Activated T-helper 1 cell treated with anti-CD3 and anti-CD28 coated beads, Interleukin-12 subunit alpha, Interleukin-12 subunit beta, Interleukin-2, Interleukin-4 antibody, amounts not matched to agents 30 ng/mL and 10 ng/mL and 1 ng/mL, durations not matched to agents 14 hours and 24 hours and 36 hours (primary cell): Measurements from ENCODE around the gene S100PBP. TPM values are rescaled to one million over a fixed set of nuclear protein-coding genes. Genes with fewer than 3 reads are reported as not detected.

Experiments
- DNase-seq: peaks from one replicate; pipeline ENCODE4 v3.0.0; 2021; ENCODE audit warnings: low spot score
- H3K27ac Mint-ChIP-seq: one replicate; pipeline ENCODE4 v1.8.0; 2021; ENCODE audit warnings: mild to moderate bottlenecking, mixed read lengths
- H3K27me3 Mint-ChIP-seq: one replicate; pipeline ENCODE4 v1.8.0; 2022; ENCODE audit warnings: mild to moderate bottlenecking, moderate library complexity, mixed read lengths; ENCODE audit not compliant: insufficient read depth
- H3K36me3 Mint-ChIP-seq: one replicate; pipeline ENCODE4 v1.8.0; 2021; ENCODE audit warnings: low read depth, mixed read lengths
- H3K4me1 Mint-ChIP-seq: one replicate; pipeline ENCODE4 v1.8.0; 2021; ENCODE audit warnings: low read depth, mixed read lengths
- H3K4me3 Mint-ChIP-seq: one replicate; pipeline ENCODE4 v1.8.0; 2021; ENCODE audit warnings: mild to moderate bottlenecking, moderate library complexity, mixed read lengths
- H3K9me3 Mint-ChIP-seq: one replicate; pipeline ENCODE4 v1.8.0; 2021; ENCODE audit warnings: mixed read lengths
- intact Hi-C: fragments of 100-400 bp; cut with micrococcal nuclease; formaldehyde crosslinking; loops from one replicate; pipeline ENCODE4 v1.15.1; 2024
- total RNA-seq: library from RNA; stranded (reverse); gene quantifications from 2 replicates; pipeline ENCODE4 v1.2.3, GENCODE V29; 2022

Gene S100PBP
- total RNA-seq, 1 donor from 2014 or later = 48.8 TPM

GRCh38 chr1:32881871-32882850, 64.7 kb downstream of the S100PBP start:
- no peak for DNase-seq
- Mint-ChIP-seq H3K36me3 (no peaks in the 10 kb centered on the region), H3K4me3 (no peak overlapping the region), H3K27me3 (peaks cover 33% of the 10 kb centered on the region), H3K27ac (no peak overlapping the region), H3K9me3 (no peaks in the 10 kb centered on the region), H3K4me1 (peaks cover 4% of the 10 kb centered on the region)
- intact Hi-C loops = no loop called here

GRCh38 chr1:32883338-32884031, 66.0 kb downstream of the S100PBP start:
- peaks cover 44% of the 10 kb centered on the region for H3K27me3 Mint-ChIP-seq
- intact Hi-C loops = no loop called here

GRCh38 chr1:32884032-32884372, 66.5 kb downstream of the S100PBP start:
- H3K36me3 Mint-ChIP-seq = no peaks in the 10 kb centered on the region
- DNase-seq = no peak
- peaks cover 45% of the 10 kb centered on the region for H3K27me3 Mint-ChIP-seq

More at GRCh38 chr1:32883338-32884031, 66.0 kb downstream of the S100PBP start:
- no peaks in the 10 kb centered on the region for H3K36me3 Mint-ChIP-seq
- no peak overlapping the region for H3K4me3 Mint-ChIP-seq
- no peak overlapping the region for H3K27ac Mint-ChIP-seq
- no peak for DNase-seq
- peaks cover 4% of the 10 kb centered on the region for H3K4me1 Mint-ChIP-seq
- H3K9me3 Mint-ChIP-seq = no peaks in the 10 kb centered on the region

GRCh38 chr1:32884726-32885125, 67.3 kb downstream of the S100PBP start:
- Mint-ChIP-seq H3K4me1 (peaks cover 4% of the 10 kb centered on the region), H3K27me3 (peaks cover 50% of the 10 kb centered on the region), H3K9me3 (no peaks in the 10 kb centered on the region), H3K27ac (no peak overlapping the region), H3K36me3 (no peaks in the 10 kb centered on the region), H3K4me3 (no peak overlapping the region)
- no peak for DNase-seq
- intact Hi-C loops = no loop called here

More at GRCh38 chr1:32884032-32884372, 66.5 kb downstream of the S100PBP start:
- peaks cover 4% of the 10 kb centered on the region for H3K4me1 Mint-ChIP-seq
- no peak overlapping the region for H3K4me3 Mint-ChIP-seq
- no peak overlapping the region for H3K27ac Mint-ChIP-seq
- intact Hi-C loops = no loop called here
- no peaks in the 10 kb centered on the region for H3K9me3 Mint-ChIP-seq

GRCh38 chr1:32885676-32886003, 68.2 kb downstream of the S100PBP start:
- Mint-ChIP-seq H3K27me3 (peaks cover 56% of the 10 kb centered on the region), H3K4me1 (peaks cover 4% of the 10 kb centered on the region), H3K9me3 (no peaks in the 10 kb centered on the region), H3K36me3 (peaks cover 1% of the 10 kb centered on the region), H3K27ac (no peak overlapping the region), H3K4me3 (no peak overlapping the region)
- intact Hi-C loops = no loop called here
- DNase-seq = no peak

- Mint-ChIP-seq H3K36me3 (peaks cover 1% of the 10 kb centered on the region), H3K27ac (no peak within 1 kb of the TSS), H3K9me3 (no peaks in the 10 kb centered on the region), H3K4me1 (peaks cover 4% of the 10 kb centered on the region), H3K4me3 (no peak within 1 kb of the TSS), H3K27me3 (peaks cover 58% of the 10 kb centered on the region)
- DNase-seq = peak; percentile 46
- intact Hi-C loops = no loop called here
Measured at GRCh38 chr1:32886004-32886827, 68.8 kb downstream of the S100PBP start, which contains the start of gene HPCA. Gene HPCA, plus strand, starts transcription at chr1:32886491. Its CDS starts 2,408 bp downstream, at chr1:32888899.

- no peak for DNase-seq
Measured at GRCh38 chr1:32886828-32887414, 69.5 kb downstream of the S100PBP start.

GRCh38 chr1:32887623-32888022, 70.2 kb downstream of the S100PBP start:
- H3K4me3 Mint-ChIP-seq = no peak overlapping the region
- DNase-seq = no peak
- intact Hi-C loops = no loop called here

More at GRCh38 chr1:32886828-32887414, 69.5 kb downstream of the S100PBP start:
- peaks cover 1% of the 10 kb centered on the region for H3K36me3 Mint-ChIP-seq
- peaks cover 65% of the 10 kb centered on the region for H3K27me3 Mint-ChIP-seq
- intact Hi-C loops = no loop called here
- peaks cover 6% of the 10 kb centered on the region for H3K4me1 Mint-ChIP-seq
- H3K9me3 Mint-ChIP-seq = no peaks in the 10 kb centered on the region
- no peak overlapping the region for H3K4me3 Mint-ChIP-seq
- no peak overlapping the region for H3K27ac Mint-ChIP-seq

GRCh38 chr1:32888134-32888533, 70.7 kb downstream of the S100PBP start:
- Mint-ChIP-seq H3K27ac (no peak overlapping the region), H3K4me3 (no peak overlapping the region), H3K9me3 (no peaks in the 10 kb centered on the region), H3K36me3 (peaks cover 1% of the 10 kb centered on the region), H3K27me3 (peaks cover 75% of the 10 kb centered on the region), H3K4me1 (peaks cover 13% of the 10 kb centered on the region)
- intact Hi-C loops = no loop called here
- DNase-seq = no peak

More at GRCh38 chr1:32887623-32888022, 70.2 kb downstream of the S100PBP start:
- peaks cover 13% of the 10 kb centered on the region for H3K4me1 Mint-ChIP-seq
- no peaks in the 10 kb centered on the region for H3K9me3 Mint-ChIP-seq
- H3K27ac Mint-ChIP-seq = no peak overlapping the region
- H3K36me3 Mint-ChIP-seq = peaks cover 1% of the 10 kb centered on the region
- peaks cover 72% of the 10 kb centered on the region for H3K27me3 Mint-ChIP-seq

- H3K27me3 Mint-ChIP-seq = peaks cover 73% of the 10 kb centered on the region
- H3K9me3 Mint-ChIP-seq = no peaks in the 10 kb centered on the region
- H3K4me1 Mint-ChIP-seq = peaks cover 13% of the 10 kb centered on the region
- no peak overlapping the region for H3K27ac Mint-ChIP-seq
- DNase-seq = no peak
- intact Hi-C loops = no loop called here
- H3K4me3 Mint-ChIP-seq = no peak overlapping the region
- peaks cover 1% of the 10 kb centered on the region for H3K36me3 Mint-ChIP-seq
Measured at GRCh38 chr1:32888677-32889420, 71.4 kb downstream of the S100PBP start.

- Mint-ChIP-seq H3K4me3 (no peak overlapping the region), H3K4me1 (peaks cover 13% of the 10 kb centered on the region), H3K9me3 (no peaks in the 10 kb centered on the region), H3K27me3 (peaks cover 67% of the 10 kb centered on the region), H3K36me3 (peaks cover 1% of the 10 kb centered on the region), H3K27ac (no peak overlapping the region)
- no peak for DNase-seq
- intact Hi-C loops = no loop called here
Measured at GRCh38 chr1:32889731-32890278, 72.4 kb downstream of the S100PBP start.
